ENCODE results near the gene CCDC71. TPM values are rescaled to one million over a fixed set of nuclear protein-coding genes. Genes with fewer than 3 reads are reported as not detected.
A peak's percentile ranks its signal among the peaks of the same experiment; 100 is the strongest.

Gene CCDC71
- total RNA-seq, 1 experiment from 2014 or later: 44.3 TPM

DNA sequence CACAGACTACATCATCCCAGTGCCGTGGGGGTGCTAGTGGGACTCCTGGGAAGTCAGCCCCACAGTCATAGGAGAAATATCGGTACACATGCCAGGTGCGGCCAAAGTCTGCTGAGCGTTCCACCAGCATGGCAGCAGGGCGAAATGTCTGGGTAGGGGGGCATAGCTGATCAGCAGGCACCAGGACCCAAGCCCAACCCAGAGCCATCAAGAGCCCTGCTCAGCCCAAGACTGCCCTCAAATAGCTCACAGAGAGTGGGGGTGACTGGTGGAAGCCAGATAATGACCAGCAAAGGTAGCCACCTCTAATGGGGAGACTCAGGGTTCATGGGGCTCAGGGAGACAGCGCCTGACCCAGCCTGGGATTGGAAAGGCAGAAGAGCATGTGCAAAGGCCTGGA, 34.6 kb downstream of the CCDC71 start:
- DNase-seq (ENCODE audit: low read depth): no peak

DNA sequence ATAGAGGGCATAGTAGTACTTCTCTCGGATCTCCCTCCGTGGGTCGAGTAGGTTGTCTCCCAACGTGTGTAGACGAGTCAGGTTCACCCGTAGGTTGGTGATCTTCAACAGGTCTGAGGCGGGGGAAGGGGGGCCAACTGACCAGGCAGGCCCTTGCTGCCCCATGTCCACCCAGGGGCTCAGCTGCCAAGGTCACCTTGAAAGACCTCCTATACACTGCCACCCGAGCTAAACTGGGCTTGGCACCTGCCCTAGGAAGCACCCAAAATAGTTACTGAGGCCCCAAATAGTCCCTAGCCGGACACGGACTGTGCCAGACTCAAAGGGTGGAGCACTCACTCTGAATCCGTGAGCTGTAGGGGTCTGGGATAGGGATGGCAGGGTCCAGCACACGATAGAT, 35.1 kb downstream of the CCDC71 start:
- no peak for DNase-seq (ENCODE audit: low read depth)

- no peak for DNase-seq (ENCODE audit: low read depth)
Measured at GRCh38 chr3:49124991-49125670, 41.0 kb downstream of the CCDC71 start.

DNA sequence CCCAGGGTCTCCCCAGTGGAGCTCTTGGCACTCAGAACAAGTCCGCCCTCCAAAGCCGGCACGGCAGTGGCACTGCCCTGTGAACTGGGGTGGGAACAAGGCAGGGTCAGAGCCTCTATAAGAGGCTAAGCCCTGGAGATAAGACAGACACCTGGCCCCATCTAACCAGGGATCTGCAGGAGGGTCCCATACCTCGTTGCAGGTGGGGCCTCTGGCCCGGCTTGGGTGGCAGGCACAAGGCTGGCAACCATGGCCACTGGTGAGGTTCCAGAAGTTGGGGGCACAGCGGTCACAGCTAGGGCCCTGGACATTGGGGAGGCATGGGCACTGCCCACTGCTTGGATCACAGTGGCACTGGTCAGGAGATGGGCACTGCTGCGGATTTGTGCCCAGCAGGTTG, 41.9 kb downstream of the CCDC71 start:
- DNase-seq (ENCODE audit: low read depth): no peak

DNA sequence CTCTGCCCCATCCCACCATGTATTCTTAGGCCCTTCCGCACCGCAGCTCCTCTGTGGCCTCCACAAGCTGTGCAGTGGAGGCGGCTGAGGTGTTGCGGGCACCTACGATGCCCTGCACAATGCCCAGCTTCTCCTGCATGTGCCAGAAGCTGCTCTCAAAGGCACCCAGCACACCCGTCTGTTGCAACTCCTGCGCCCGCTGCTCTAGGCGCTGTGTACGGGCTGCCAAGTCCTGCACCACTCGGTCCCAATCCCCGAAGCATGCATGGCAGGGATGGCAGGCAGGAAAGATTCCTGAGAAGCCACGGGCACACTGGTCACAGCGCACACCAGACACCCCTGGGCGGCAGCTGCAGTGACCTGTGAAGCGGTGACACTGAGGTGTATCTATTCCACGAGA, 42.4 kb downstream of the CCDC71 start:
- DNase-seq (ENCODE audit: low read depth): no peak

DNA sequence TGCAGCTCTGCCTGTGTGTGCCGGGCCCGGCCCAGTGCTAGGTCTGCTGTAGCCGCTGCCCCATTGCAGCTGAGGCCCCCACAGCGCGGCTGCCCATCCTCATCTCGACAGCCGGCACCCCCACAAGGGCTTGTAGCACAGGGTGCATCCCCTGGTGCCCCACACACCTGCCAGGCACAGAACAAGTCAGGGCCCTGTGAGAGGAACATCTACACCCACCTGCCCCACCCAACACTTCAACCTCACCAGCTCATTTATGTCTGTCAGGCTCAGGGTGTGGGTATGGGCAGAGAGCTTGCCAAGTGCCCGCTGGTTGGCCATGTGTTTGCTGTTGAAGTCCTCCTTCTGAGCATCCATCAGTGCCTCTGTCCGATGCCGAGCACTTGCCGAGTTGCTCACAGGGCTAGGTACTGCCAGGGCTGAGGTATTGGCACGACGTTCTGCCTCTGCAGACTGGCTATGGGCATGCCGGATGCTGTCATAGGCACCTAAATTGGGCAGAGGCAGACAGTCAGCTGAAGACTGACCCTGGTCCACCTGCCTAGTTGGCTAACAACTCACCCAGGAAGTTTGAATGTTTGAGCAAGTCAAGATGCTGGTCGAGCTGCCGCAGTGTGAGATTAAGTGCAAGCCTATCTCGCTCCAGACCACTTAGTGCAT, 43.1 kb downstream of the CCDC71 start:
- DNase-seq (ENCODE audit: low read depth): no peak

DNA sequence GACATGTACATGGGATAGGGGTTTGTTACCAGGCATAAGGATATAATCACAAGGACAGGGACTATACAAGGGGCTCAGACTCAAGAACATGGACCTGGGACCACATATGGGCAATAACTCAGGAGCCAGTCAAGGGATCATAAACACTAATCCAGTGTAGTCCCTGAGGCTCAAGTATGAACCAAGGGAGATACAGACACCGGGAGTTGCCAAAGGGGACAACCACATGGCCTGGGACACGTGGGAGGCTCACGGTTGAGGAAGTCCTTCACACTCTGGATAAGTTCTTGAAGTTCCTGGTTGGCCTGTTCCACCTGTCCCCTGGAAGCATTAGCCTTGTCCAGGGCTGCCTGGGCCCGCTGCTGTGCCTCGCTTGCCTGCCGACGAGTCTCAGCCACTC, 43.7 kb downstream of the CCDC71 start:
- no peak for DNase-seq (ENCODE audit: low read depth)

DNA sequence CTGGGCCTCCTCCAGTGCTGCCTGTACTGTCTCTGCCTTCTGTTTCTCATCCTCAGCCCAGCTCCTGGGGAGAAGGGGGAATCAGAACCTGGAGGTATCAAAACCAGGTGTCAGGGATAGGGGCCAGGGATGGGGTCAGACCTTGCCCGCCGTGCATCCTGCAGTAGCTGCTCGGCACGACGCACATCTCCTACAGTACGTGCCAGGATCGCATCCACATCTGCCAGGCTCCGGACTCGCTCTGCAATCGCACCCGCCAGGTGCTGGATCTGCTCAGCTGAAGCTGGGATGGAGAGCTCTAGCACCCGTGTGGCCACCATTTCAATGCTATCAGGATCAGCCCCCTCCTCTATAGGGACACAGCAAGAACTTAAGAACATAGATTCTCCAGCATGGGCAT, 44.1 kb downstream of the CCDC71 start:
- DNase-seq (ENCODE audit: low read depth): no peak

DNA sequence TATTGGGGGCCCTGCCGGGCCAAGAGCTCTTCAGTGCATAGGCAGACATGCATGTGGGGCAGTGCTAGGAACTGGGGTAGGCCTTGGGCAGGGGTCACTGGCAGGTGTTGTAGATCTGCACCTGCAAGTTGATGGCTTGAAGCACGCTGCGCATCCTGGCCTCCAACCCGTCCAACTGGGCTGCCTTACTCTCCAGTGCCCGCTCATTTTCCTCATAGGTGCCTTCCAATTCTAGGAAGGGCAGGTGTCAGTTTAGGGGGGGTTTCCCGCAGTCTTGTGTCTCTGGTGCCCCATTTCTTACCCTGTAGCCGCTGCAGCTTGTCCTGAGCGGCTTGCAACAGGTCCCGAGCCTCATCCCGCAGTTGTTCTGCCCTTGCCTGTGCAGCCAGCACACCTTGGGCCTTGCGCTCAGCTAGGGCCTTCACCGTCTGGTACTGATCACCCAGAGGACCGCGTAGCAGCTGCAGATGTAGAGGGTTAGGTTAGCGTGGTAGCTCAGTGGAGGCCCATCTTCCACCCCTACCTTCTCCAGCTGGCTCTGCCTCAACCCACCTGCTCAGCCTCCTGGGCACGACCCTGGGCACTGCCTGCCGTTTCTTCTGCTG, 44.9 kb downstream of the CCDC71 start:
- no peak for DNase-seq (ENCODE audit: low read depth)

DNA sequence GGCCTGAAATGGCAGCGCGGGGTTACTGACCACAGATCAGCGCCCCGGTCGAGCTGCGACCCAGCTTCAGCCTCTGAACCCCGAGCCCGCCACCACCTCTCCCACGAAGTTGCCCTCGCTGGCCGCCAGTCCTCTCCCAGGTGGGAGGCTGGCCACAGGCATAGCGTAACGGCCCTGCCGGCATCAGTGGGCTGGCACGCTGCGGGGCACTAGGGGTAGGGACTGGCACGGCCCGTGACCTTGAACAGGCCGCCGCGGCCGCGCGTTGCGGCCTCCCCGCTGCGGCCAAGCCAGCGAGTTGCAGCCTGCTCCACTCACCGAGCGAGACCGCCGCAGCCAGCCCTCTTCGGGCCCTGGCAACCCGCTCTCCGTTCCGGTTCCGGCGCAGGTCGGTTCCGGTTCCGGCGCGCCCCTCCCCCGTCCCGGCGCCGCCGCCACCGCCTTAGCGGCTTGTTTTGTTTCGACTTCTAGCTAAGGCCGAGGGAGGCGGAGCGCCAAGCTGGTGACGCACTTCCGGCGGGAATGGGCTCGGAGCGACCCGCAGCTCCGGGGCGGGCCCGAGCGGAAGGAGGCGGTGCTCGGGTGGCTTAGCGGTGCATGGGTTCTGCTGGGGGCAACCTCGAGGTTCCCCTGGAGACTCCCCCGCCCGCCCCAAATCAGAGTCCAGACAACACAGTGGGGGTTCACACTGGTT, 45.5 kb downstream of the CCDC71 start, which contains the start of gene USP19:
USP19 (minus strand) TSS at position 386 of the 694 bp plus-strand sequence. CDS start 1,678 bp downstream, outside the sequence.
- peak; percentile 86 for DNase-seq (ENCODE audit: low read depth)

GRCh38 chr3:49120096-49120437, 46.1 kb downstream of the CCDC71 start:
- no peak for DNase-seq (ENCODE audit: low read depth)

DNA sequence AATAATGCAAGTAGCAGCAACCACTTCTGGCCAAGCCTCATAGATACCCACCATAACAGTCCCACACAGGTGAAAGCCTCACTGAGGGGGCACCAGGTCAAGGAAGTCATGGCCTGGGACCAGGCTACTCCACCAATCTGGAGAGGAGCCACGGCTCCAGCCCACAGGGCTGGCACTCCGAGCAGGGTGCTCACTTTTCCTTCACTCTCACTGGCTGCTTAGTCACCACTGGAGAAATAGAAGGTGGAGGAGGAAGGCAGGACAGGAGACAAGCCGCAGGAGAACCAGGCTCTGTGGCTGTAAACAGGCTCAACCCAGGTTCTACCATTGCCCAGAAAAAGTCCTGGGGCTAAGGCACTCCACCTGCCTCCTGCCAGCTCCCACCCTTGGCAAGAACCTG, 46.7 kb downstream of the CCDC71 start:
- peak; percentile 28 for DNase-seq (ENCODE audit: low read depth)

DNA sequence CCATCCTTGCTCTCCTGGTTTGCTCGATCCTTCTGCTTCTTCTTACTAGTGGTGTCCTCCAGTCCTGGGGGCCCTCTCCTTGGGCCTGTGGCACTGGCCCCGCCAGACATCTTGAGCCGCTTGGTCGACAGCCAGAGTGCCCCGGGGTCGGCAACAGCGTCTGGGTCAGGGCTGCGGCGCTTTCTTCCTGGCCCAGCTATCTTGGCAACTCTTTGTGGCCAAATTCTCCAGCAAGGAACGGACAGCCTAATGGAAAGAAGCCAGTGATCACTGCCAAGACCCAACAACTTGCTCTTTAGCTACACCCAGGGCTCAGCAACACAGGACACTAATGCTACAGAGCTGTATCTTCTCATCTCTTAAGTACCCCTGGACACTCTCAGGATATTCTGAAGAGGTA, 47.1 kb downstream of the CCDC71 start:
- DNase-seq (ENCODE audit: low read depth): no peak

Other genes with a start within 250 kb of the CCDC71 start
- gene ARIH2, start 247.5 kb downstream of the CCDC71 start, total RNA-seq (2014; rRNA removed): 73.2 and 84.3 TPM in 2 replicates
- gene P4HTM, start 176.1 kb downstream of the CCDC71 start, total RNA-seq (2014; rRNA removed): 16.2 and 21.0 TPM in 2 replicates
- 78.0 and 87.3 TPM in 2 replicates for gene WDR6, start 158.9 kb downstream of the CCDC71 start, total RNA-seq (2014; rRNA removed)
- gene DALRD3, start 147.8 kb downstream of the CCDC71 start, total RNA-seq (2014; rRNA removed): 42.5 and 45.7 TPM in 2 replicates
- 116 and 162 TPM in 2 replicates for gene NDUFAF3, start 144.2 kb downstream of the CCDC71 start, total RNA-seq (2014; rRNA removed)
- 325 and 336 TPM in 2 replicates for gene IMPDH2, start 136.9 kb downstream of the CCDC71 start, total RNA-seq (2014; rRNA removed)
- gene QRICH1, start 72.3 kb downstream of the CCDC71 start, total RNA-seq (2014; rRNA removed): 74.6 and 83.8 TPM in 2 replicates
- 161 and 208 TPM in 2 replicates for gene QARS1, start 61.6 kb downstream of the CCDC71 start, total RNA-seq (2014; rRNA removed)
- 54.4 and 57.6 TPM in 2 replicates for gene USP19, start 45.5 kb downstream of the CCDC71 start, total RNA-seq (2014; rRNA removed)
- gene LAMB2, start 33.3 kb downstream of the CCDC71 start, total RNA-seq (2014; rRNA removed): 238 and 248 TPM in 2 replicates
- gene KLHDC8B, start 5.3 kb upstream of the CCDC71 start, total RNA-seq (2014; rRNA removed): 17.1 and 19.1 TPM in 2 replicates
- gene C3orf62, start 110.9 kb upstream of the CCDC71 start, total RNA-seq (2014; rRNA removed): 0.71 and 1.3 TPM in 2 replicates
- 8.5 and 11.0 TPM in 2 replicates for gene USP4, start 173.7 kb upstream of the CCDC71 start, total RNA-seq (2014; rRNA removed)
- gene GPX1, start 192.0 kb upstream of the CCDC71 start, total RNA-seq (2014; rRNA removed): 377 and 434 TPM in 2 replicates
- gene RHOA, start 245.6 kb upstream of the CCDC71 start, total RNA-seq (2014; rRNA removed): 706 and 885 TPM in 2 replicates
- gene TCTA, start 246.1 kb upstream of the CCDC71 start, total RNA-seq (2014; rRNA removed): 43.2 and 50.1 TPM in 2 replicates

All from LHCN-M2 (cell line).